Measurements from ENCODE around the gene AGK.

Gene AGK

GRCh38 chr7:141663081-141663849 lies 112.1 kb downstream of the AGK start:
- DNase-seq (no peak), ATAC-seq (peak; percentile 18)
- peak overlapping the region; percentile 77 to 89 for H3K27ac Mint-ChIP-seq
- no peaks in the 10 kb centered on the region for H3K9me3 Mint-ChIP-seq
- H3K4me1 Mint-ChIP-seq: peaks cover 25% of the 10 kb centered on the region
- H3K27me3 Mint-ChIP-seq: no peaks in the 10 kb centered on the region
- H3K4me3 Mint-ChIP-seq: no peak overlapping the region

GRCh38 chr7:141664450-141664849 lies 113.2 kb downstream of the AGK start:
- ATAC-seq (no peak), DNase-seq (no peak)
- Mint-ChIP-seq H3K27me3 (no peaks in the 10 kb centered on the region), H3K27ac (peak overlapping the region in 1 of 2 donors; percentile 89), H3K9me3 (no peaks in the 10 kb centered on the region), H3K4me3 (no peak overlapping the region), H3K4me1 (peaks cover 25% of the 10 kb centered on the region)

GRCh38 chr7:141665208-141666035 lies 114.2 kb downstream of the AGK start:
- Mint-ChIP-seq H3K4me3 (no peak overlapping the region), H3K9me3 (no peaks in the 10 kb centered on the region), H3K27me3 (no peaks in the 10 kb centered on the region), H3K4me1 (peaks cover 16% of the 10 kb centered on the region), H3K27ac (peak overlapping the region in 1 of 2 donors; percentile 77)
- DNase-seq: no peak
- ATAC-seq: peak; percentile 19

GRCh38 chr7:141666071-141666470 lies 114.9 kb downstream of the AGK start:
- no peaks in the 10 kb centered on the region for H3K27me3 Mint-ChIP-seq
- DNase-seq: no peak
- no peak overlapping the region for H3K4me3 Mint-ChIP-seq
- H3K9me3 Mint-ChIP-seq: no peaks in the 10 kb centered on the region
- H3K27ac Mint-ChIP-seq: peak overlapping the region; percentile 6 to 77
- no peak for ATAC-seq
- H3K4me1 Mint-ChIP-seq: peaks cover 12% of the 10 kb centered on the region

- no peak overlapping the region for H3K4me3 Mint-ChIP-seq
- no peak for DNase-seq
- peaks cover 14% of the 10 kb centered on the region for H3K4me1 Mint-ChIP-seq
- H3K27me3 Mint-ChIP-seq: no peaks in the 10 kb centered on the region
- no peaks in the 10 kb centered on the region for H3K9me3 Mint-ChIP-seq
- peak overlapping the region in 1 of 2 donors; percentile 69 for H3K27ac Mint-ChIP-seq
- no peak for ATAC-seq
Measured at GRCh38 chr7:141668853-141669252, 117.6 kb downstream of the AGK start.

- Mint-ChIP-seq H3K27ac (peak overlapping the region; percentile 41 to 59), H3K4me1 (peaks cover 30% of the 10 kb centered on the region), H3K9me3 (no peaks in the 10 kb centered on the region), H3K4me3 (no peak overlapping the region), H3K27me3 (no peaks in the 10 kb centered on the region)
- ATAC-seq (peak; percentile 44), DNase-seq (no peak)
Measured at GRCh38 chr7:141671705-141672496, 120.7 kb downstream of the AGK start.

- Mint-ChIP-seq H3K4me3 (no peak overlapping the region), H3K9me3 (no peaks in the 10 kb centered on the region), H3K4me1 (peaks cover 30% of the 10 kb centered on the region), H3K27ac (no peak overlapping the region), H3K27me3 (no peaks in the 10 kb centered on the region)
- no peak for ATAC-seq
- no peak for DNase-seq
Measured at GRCh38 chr7:141673346-141673745, 122.1 kb downstream of the AGK start.

- ATAC-seq: no peak
- Mint-ChIP-seq H3K9me3 (no peaks in the 10 kb centered on the region), H3K27me3 (no peaks in the 10 kb centered on the region), H3K27ac (no peak overlapping the region), H3K4me3 (no peak overlapping the region), H3K4me1 (peaks cover 39% of the 10 kb centered on the region)
- no peak for DNase-seq
Measured at GRCh38 chr7:141674171-141674671, 123.0 kb downstream of the AGK start.

GRCh38 chr7:141674702-141675101 lies 123.5 kb downstream of the AGK start:
- Mint-ChIP-seq H3K27me3 (no peaks in the 10 kb centered on the region), H3K9me3 (no peaks in the 10 kb centered on the region), H3K27ac (no peak overlapping the region), H3K4me1 (peaks cover 42% of the 10 kb centered on the region), H3K4me3 (no peak overlapping the region)
- ATAC-seq (no peak), DNase-seq (no peak)

GRCh38 chr7:141675436-141676215 lies 124.4 kb downstream of the AGK start:
- Mint-ChIP-seq H3K27ac (peak overlapping the region in 1 of 2 donors; percentile 33), H3K4me3 (no peak overlapping the region), H3K27me3 (no peaks in the 10 kb centered on the region), H3K9me3 (no peaks in the 10 kb centered on the region), H3K4me1 (peaks cover 50% of the 10 kb centered on the region)
- DNase-seq: no peak
- ATAC-seq: peak; percentile 56

- Mint-ChIP-seq H3K9me3 (no peaks in the 10 kb centered on the region), H3K4me3 (no peak overlapping the region), H3K27ac (peak overlapping the region in 1 of 2 donors; percentile 22), H3K27me3 (no peaks in the 10 kb centered on the region), H3K4me1 (peaks cover 55% of the 10 kb centered on the region)
- ATAC-seq: no peak
- DNase-seq: no peak
Measured at GRCh38 chr7:141676618-141677017, 125.4 kb downstream of the AGK start.

GRCh38 chr7:141679014-141679413 lies 127.8 kb downstream of the AGK start:
- ATAC-seq: peak; percentile 96
- DNase-seq: no peak
- Mint-ChIP-seq H3K4me1 (peaks cover 44% of the 10 kb centered on the region), H3K27me3 (no peaks in the 10 kb centered on the region), H3K9me3 (no peaks in the 10 kb centered on the region), H3K4me3 (peak overlapping the region in 1 of 2 donors; percentile 44), H3K27ac (peak overlapping the region in 1 of 2 donors; percentile 72)

- Mint-ChIP-seq H3K4me3 (no peak overlapping the region), H3K4me1 (peaks cover 35% of the 10 kb centered on the region), H3K9me3 (no peaks in the 10 kb centered on the region)
Measured at GRCh38 chr7:141685285-141686023, 134.2 kb downstream of the AGK start.

GRCh38 chr7:141686074-141686473 lies 134.9 kb downstream of the AGK start:
- peaks cover 29% of the 10 kb centered on the region for H3K4me1 Mint-ChIP-seq
- H3K9me3 Mint-ChIP-seq: no peaks in the 10 kb centered on the region

More at GRCh38 chr7:141685285-141686023, 134.2 kb downstream of the AGK start:
- no peaks in the 10 kb centered on the region for H3K27me3 Mint-ChIP-seq
- H3K27ac Mint-ChIP-seq: no peak overlapping the region
- ATAC-seq (no peak), DNase-seq (no peak)

More at GRCh38 chr7:141686074-141686473, 134.9 kb downstream of the AGK start:
- ATAC-seq (peak; percentile 83), DNase-seq (no peak)
- no peaks in the 10 kb centered on the region for H3K27me3 Mint-ChIP-seq
- H3K4me3 Mint-ChIP-seq: no peak overlapping the region
- H3K27ac Mint-ChIP-seq: peak overlapping the region in 1 of 2 donors; percentile 28
